Ammon's horn (tissue), 1 donor: ENCODE results near the gene MYH11.
"Not testable (repeated sequence)": the region's sequence is repeated elsewhere in the genome, so short reads cannot be mapped to it uniquely, and the experiment has no call there.

Experiments used
- DNase-seq: peaks from one replicate; pipeline ENCODE4 v3.0.0-alpha.2; 2016; ENCODE audit warnings: low spot score

MYH11 gene

DNA sequence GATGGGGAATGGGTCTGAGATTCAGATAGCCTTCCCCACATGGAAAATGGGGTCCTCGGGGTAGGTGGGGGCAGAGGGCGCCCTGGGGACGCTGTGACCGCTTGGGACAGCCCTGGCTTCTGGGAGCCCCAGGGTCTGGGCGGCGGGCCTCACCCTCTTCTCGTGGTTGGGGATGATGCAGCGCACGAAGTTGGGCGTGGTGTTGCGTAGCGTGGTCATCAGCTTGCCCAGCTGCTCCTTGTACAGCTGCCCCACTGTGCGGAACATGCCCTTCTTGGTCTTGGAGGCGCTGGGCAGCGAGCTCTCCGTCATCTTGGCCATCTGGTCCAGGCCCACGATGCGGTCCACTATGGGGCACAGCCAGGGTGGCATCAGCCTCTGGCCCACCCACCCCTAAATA is 106.8 kb downstream of the MYH11 start:
- DNase-seq, result no peak

DNA sequence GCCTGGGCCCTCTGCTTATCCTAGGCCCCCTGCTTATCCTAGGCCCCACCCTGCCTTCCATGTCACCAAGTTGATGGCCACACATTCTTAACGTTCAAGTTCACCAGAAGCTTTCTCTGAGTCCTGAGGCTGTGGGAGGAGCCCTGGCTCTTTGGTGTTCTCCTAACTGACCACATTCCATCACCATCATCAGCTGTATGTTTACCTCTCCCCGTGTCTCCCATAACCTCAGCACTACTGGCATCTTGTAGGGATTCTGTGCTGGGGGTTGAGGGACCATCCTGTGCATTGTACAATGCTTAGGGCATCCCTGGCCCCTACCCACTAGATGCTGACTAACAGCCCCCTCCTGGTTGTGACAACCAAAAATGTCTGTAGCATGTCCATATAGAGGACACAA is 107.5 kb downstream of the MYH11 start:
- no peak for DNase-seq

DNA sequence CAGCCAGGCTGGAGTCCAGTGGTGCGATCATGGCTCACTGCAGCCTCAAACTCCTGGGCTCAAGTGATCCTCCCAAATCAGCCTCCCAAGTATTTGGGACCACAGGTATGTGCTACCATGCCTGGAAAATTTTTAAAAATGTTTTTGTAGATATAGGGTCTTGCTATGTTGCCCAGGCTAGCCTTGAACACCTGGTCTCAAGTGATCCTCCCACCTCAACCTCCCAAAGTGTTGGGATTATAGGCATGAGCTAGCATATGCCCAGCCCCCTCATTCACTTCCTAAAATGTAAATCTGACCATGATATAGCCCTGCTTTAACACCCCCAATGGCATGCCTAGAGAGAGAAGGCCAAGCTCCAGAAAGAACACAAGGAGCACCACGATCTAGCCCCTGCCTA is 108.2 kb downstream of the MYH11 start:
- DNase-seq, result no peak

DNA sequence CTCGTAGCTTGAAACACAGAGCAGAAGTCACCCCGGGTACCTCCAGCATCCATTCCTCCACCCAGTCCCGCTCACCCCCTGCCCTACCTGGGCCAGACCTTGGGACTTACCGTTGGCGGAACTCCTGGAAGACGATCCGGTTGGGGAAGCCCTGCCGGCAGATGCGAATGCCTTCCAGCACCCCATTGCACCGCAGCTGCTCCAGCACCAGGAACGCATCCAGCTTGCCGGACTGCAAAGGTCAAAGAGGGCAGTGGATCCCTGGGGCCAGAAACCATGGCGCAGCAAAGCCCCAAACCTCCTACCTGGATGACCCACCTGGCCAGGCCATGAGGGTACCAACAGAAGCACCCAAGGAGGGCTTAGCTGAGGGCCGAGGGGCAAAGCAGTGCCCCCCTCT is 108.9 kb downstream of the MYH11 start:
- no peak for DNase-seq

DNA sequence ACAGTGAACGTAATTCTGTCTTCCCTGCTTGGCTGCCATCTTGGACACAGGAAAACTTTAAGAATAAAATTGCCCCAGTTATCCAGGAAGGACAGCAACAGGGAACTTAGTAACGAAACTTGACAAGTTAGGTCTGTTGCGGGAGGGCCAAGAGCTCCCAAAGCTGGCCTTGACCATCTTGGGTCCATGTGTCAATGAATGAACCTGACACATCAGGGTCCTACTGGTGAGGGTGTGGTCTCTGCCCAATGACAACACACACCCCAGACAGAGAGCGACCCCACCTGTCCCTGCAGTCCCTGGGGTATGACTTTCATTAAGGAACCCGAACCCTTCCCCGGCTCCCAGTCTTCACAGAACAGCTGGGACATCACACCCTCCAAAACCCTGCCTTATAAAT is 110.5 kb downstream of the MYH11 start:
- DNase-seq, result no peak

DNA sequence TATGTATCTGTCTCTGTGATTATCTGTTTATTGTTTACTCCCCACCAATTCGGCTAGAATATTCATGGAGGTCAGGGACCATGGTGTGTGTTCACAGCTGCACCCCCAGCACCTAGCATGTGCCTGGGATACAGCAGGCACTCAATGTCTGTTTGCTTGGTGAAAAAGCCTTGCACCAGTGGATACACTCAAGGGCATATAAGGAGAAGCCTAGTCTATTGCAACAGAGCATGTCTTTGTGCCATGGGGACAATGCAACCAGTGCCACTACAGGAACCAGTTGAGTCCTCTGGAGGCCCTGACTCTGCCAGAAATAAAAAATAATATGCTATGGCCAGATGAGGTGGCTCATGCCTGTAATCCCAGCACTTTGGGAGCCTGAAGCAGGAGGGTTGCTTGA is 113.2 kb downstream of the MYH11 start:
- DNase-seq, result no peak

DNA sequence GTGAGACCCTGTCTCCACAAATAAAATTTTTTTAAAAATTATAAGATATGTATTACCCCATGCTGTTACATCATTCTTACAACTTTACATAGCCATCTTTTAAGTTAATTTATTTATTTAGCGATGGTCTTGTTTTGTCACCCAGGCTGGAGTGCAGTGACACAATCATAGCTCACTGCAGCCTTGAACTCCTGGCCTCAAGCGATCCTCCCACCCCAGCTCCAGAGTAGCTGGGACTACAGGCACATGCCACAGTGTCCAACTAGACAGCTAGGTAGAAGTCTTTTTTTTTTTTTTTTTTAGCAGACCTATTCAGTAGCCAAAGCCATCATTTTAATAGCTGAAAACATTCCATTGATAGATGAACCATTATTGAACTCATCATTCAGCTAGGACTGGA is 114.1 kb downstream of the MYH11 start:
- no peak for DNase-seq

DNA sequence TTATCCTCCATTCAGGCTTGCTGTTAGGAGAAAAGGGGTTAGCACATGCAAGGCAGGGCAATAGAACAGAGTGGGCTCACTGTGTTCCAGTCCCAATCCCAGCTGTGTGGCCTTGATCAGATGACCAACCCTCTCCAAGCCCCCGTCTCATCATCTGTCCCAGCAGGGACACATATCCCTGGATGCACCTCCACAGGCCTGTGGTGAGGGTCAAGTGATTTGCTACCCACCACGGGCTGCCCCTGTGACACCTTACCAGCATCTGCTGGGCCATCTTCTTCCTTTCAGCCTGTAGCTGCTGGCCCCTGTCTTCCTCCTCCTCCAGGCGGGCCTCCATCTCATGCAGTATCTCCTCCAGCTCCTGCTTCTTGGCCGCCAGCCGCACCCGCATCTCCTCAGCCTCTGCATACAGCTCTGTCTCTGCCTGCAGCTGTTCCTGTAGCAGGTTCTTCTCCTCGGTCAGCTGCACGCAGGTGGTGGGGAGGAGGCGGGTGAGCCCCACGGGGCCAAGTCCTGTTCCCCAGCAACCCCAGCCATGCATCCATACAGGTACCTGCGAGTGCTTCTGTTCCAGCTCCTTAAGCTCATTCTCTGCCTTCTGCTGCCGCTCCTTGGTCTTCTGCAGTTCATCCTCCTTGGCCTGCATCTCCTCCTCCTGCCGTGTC is 115.5 kb downstream of the MYH11 start:
- DNase-seq, result no peak

DNA sequence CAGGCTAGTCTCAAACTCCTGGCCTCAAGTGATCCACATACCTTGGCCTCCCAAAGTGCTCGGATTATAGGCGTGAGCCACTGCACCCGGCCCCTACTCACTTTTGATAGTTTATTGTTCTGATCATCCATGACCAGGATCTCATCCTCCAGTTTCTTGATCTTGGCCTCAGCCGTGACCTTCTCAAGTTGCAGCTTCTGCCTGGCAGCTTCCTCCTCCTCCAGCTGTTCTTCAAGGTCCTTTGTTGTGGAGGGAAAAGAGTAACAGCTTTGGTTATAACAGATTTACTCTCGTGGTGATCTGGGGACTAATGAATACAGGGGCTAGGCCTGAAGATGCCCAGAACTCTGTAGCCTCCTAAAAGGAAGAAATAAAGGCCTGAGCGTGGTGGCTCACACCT is 116.9 kb downstream of the MYH11 start:
- DNase-seq, result no peak

DNA sequence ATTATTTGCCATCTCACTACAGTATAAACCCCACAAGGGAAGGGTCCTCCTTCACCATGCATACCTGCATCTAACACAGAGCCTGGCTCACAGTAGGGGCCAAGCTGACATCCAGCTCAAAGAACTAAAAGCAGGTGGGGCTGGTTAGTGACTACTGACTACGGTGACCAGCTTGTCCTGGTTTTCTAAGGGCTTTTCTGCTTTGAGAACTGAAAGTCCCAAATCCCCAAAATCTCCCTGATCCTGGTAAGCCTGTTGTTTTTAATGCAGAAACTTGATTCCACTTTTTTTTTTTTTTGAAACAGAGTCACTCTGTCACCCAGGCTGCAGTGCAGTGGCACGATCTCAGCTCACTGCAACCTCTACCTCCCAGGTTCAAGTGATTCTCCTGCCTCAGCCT is 117.4 kb downstream of the MYH11 start:
- no peak for DNase-seq

DNA sequence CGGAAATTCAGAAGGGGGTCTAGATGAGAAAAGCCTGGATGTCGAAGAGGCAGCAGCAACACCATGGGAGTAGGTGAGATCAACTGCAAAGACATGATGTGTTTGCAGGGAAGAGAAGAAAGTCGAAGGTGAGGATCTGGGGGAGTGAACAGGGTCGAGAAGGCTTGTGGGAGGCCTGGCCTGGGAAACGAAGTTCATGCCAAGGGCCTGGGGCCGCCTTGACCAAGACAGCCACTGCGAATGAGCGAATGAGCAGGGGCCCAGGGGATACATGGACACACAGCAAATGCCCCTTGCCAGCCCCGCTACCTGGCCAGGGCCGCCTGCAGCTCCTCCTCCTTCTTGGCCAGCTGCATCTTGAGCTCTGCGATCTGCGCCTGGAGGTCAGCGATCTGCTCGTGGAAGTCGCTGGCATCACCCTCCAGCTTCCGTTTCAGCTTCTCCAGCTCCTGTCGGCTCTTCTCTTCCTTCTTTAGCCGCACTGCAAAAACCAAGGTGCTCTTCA is 119.6 kb downstream of the MYH11 start:
- no peak for DNase-seq

DNA sequence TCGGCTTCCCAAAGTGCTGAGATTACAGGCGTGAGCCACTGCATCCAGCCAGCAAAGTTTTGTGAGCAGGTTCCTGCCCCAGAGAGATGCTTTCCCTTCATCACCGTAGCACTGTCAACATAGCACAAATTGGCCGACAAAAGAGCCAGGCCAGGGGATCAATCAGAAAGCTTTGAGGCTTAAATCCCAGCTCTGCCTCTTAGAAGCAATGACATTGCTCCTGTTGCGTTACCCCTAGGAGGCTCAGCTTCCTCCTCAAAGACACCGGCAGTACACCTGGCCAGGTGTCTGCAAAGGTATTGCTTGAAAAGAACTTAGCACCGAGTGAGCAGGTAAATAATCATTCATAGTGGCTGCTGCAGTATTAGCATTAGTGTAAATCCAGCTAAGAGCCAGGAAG is 120.3 kb downstream of the MYH11 start:
- no peak for DNase-seq

DNA sequence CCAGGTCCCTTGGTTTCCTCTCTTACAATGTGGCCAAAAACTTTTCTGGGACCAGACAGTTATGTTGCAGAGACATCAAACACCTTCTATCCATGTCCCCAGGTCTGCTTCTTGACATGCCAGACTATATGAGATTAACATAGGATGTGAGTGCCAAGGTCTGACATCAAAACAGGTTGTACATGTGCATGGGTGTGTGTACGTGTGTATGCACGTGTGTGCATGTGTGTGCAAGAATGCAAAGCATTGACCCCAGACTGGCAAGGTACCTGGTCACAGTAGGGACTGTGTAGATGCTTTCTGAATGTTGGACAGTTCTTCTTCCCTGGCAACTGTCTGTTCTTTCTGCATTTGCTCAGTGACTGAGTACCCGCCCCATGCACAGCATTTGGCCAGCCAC is 121.2 kb downstream of the MYH11 start:
- no peak for DNase-seq

DNA sequence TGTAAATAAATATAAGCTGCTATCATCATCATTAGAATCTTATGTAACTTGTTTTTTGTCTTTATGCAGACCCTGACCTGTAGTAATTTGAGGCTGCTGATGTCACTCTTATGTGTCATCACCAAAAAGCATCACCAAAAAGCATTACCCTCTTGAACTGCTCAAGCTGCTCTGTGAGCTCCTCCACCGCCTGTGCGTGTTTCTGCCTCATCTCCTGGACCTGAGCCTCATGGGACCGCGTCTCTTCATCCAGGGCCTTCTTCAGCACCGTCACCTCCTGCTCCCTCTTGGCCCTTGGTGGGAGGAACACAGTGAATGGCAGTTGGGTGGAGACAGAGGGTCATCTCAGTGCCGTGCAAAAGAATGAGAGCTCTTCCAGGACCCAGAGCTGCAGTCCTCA is 124.4 kb downstream of the MYH11 start:
- no peak for DNase-seq

DNA sequence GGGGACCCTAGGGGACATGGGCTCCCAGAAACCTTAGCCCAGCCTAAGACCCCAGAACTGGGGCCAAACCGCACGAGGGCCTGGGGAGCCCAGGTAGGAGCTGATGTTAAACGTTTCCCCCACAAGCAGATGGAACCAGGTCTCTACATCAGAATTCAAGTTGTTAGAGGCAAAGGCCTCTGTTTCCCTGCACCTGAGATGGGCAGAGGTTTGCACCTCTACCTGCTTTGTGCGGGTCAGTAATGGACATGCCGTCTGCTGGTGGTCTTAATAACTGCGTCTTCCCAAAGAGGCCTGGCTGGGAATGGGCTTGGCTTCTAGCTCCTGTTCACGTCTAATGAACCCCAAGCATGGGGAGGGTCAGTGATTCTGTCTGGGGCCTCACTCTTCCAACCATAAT is 127.7 kb downstream of the MYH11 start:
- no peak for DNase-seq

DNA sequence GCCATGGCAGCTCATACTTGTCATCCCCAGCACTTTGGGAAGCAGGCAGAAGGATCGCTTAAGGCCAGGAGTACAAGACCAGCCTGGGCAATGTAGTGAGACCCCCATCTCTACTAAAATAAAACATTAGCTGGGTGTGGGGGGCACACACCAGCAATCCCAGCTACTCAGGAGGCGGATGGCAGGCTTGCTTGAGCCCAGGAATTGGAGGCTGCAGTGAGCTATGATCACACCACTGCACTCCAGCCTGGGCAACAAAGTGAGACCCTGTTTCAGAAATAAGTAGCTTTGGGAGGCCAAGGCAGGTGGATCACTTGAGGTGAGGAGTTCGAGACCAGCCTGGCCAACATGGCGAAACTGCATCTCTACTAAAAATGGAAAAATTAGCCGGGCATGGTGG is 129.1 kb downstream of the MYH11 start:
- DNase-seq, result not testable (repeated sequence)

DNA sequence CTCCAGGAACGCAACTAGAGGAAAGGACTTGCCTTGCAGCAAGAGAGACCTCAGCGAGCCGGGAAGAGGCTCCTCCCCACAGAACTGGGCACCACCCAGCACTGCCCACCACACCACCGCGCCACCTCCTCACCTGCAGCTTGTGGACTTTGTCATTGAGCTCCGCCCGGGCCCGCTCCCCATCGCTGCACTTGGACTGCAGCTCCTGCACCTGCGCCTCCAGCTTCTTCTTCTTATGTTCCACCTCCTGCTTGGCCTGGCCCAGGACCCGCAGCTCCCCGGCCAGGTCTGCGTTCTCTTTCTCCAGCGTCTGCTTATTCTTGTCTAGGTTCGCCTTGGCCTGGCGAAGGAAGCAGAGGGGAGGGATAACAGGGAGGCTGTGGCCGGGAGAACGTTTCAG is 130.1 kb downstream of the MYH11 start:
- DNase-seq, result no peak

DNA sequence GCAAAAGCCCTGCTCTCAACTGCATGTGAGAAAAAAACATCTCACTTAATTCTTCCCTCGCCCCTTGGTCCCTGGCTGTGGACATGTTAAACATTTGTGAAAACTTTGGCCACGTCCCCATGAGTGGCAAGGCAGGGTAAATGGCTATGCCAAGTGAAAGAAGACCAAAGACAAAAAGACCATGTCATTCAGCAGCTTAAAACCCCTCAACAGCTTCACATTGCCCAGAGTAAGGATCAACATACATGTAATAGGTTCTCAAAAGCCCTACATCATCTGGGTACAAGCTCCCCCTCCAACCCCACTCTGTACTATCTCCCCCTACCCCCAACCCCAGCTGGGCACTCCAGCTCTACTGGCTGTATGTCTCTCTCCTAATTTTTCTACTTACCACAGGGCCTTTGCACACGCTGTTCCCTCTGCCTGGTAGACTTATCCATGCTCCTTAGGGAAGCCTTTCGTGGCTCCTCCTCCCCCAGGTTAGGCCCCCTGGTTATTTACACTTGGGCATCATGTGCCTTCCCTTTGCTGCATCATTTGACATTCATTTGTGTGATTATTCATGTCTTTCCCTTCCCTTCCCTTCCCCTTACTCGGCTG is 131.1 kb downstream of the MYH11 start:
- DNase-seq, result no peak

DNA sequence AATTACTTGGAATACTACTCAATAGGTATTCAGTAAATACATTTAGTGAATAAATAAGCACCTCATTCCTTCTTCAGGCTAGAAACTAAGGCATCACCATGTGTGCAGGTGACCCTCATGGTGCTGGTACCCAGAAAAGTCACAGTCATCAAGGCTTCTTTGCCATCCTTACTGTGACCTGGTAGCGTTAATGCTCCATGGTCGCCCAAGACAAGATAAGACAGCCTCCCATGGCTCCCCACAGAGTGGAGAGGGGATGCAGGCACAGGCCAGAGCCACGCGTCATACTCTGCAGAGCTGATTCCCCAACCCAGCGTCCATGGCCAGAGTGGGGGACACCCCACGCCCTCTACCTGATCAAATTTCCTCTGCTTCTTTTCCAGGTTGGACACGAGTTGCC is 133.0 kb downstream of the MYH11 start:
- no peak for DNase-seq

DNA sequence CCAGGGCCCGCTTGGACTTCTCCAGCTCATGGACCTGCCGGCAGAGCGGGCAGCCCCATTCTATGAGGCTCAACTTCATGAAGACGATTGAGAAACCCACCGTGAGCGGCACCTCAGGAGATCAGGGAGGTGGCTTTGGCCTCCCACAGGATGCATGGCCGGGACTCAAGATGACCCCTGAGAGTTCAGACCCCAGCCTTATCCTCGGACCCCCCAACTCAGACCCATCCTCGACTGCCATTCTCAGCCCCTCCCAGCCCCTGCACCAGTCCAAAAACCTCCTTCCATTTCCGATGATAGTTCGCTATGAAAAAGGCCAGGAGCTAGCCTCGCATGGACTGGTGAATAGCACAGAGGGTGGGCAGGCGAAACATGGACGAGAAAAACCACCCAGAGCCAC is 135.8 kb downstream of the MYH11 start:
- no peak for DNase-seq

DNA sequence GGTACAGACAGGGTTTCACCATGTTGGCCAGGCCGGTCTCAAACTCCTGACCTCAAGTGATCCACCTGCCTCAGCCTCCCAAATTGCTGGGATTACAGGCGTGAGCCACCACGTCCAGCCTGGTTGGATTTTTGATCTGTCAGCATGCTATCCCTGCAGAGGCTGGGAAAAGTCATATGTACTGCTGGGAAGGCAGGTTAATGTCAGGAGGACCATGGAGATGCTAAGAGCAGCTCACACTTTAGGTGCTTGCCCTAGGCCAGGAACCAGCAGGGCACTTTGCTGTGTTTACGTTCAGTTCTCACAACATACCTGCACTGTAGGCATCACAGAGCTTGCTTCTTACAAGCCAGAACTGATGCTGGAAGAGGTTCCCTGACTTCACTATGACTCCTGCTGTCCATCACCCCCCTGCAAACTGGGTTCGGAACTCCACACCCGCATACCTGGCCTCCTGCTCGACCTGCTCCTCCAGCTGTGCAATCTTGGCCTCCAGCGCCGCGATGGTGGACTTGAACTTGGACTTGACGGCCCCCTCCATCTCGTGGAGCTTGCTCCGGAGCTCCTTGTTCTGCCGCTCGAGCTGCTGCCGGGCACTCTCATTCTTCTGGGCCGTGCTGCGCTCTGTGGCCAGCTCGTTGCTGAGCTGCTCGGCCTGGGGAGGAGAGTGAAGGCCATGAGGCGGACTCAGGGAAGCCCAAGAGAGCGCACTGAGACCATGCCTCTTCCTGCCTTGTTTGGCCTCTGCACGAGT is 140.0 kb downstream of the MYH11 start:
- no peak for DNase-seq

DNA sequence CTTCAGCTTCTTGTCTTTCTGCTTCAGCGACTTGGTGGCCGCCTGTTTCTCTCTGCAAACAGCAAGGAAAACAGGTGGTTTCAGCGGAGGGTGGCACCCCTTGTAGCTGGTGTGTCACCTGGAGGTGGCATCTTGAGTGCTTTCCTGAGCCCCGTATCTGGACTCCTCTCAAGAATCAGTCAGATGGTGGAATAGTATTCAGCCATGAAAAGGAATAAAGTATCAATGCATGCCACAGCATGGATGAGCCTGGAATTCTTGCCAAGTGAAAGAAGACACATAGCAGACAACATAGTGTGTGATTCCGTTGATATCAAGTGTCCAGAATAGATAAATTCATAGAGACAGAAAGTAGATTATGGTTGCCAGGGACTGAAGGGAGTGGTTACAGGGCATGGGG is 141.6 kb downstream of the MYH11 start:
- no peak for DNase-seq

DNA sequence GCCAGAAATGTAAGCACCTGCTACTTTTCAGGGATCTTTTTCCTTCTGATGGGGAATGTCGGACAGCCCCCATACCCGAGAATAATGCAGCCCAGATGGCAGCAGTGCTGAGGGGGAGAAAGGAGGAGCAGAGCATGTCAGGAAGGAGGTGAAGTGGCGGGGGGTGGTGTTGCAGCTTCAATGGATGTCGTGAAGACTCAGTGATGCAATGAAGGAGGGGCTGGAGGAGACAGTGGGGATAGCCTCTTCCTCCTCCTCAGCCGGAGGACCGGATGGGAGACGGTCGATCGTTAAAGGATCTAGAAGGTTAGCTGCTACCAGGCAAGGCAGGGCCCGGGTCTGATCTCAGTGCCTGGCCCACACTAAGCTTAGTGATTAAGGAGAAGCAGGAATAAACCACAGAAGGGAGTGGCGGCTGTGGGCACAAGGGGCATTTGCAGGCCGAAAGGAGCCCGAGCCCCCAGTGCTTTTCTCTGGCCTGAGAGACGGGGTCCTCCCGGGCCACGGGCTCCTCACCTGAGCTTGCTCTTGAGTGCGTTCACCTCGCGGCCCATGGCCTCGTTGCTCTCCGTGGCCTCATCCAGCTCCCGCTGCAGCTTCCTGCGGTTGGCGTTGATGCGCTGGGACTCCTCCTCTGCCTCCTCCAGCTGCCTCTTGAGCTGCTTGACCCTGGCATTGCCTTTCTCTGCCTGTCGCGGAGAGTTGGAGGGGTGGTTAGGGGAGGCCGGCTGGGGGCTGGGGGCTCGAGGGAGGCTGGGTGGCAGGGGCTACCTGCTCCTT is 142.2 kb downstream of the MYH11 start:
- no peak for DNase-seq
